B cell (primary cell): ENCODE measurements around the gene IL13RA1. TPM values are rescaled to one million over a fixed set of nuclear protein-coding genes. Genes with fewer than 3 reads are reported as not detected.

Experiments
- ATAC-seq: fragments of 200-7000 bp; cut with Tn5 transposase; one replicate; pipeline ENCODE4 v1.10.0; 2021; ENCODE audit warnings: low read depth, mild to moderate bottlenecking, moderate number of reproducible peaks, moderate library complexity
- CTCF ChIA-PET: fragments of 350-600 bp; sonication (Branson Sonifier 250); formaldehyde crosslinking; loops from one replicate; lab custom pipeline; 2021; ENCODE audit warnings: antibody characterized with exemption, inconsistent platforms; lab: Charles Lee
- POLR2A ChIA-PET: fragments of 350-600 bp; sonication (Branson Sonifier 250); formaldehyde crosslinking; loops from one replicate; lab custom pipeline; 2021; ENCODE audit warnings: antibody characterized with exemption; lab: Charles Lee
- DNase-seq: peaks from one replicate; pipeline ENCODE4 v3.0.0; 2013
- H2AFZ ChIP-seq: 2 replicates; pipeline ENCODE4 v1.6.1; 2012; ENCODE audit warnings: mild to moderate bottlenecking, low read depth, low read length; ENCODE audit not compliant: insufficient read depth, poor library complexity, severe bottlenecking
- H3K27ac ChIP-seq, 2 donors: 1 replicate in 1 of 2; 2 replicates in 1 of 2; pipeline ENCODE4 v1.5.1; 2012 to 2013; ENCODE audit warnings: low read length in 2 of 2, mild to moderate bottlenecking in 2 of 2, moderate library complexity in 1 of 2
- H3K27me3 ChIP-seq, 4 experiments: fragments of 200-600 bp in 1 of 4; sonication (generic) in 1 of 4; replicated peaks in 1 of 4; 1 replicate in 2 of 4; 2 replicates in 2 of 4; pipeline versions ENCODE4 v1.6.1 to v1.7.0; 2013 to 2016; ENCODE audit warnings: low read length in 3 of 4, mild to moderate bottlenecking in 2 of 4, mixed read lengths in 1 of 4, moderate library complexity in 1 of 4; ENCODE audit not compliant: insufficient read depth in 4 of 4, control insufficient read depth in 3 of 4; ENCODE audit errors: control extremely low read depth in 1 of 4
- H3K36me3 ChIP-seq, 2 experiments: replicated peaks in 1 of 2; 1 replicate in 1 of 2; 2 replicates in 1 of 2; pipeline versions ENCODE4 v1.6.1 to v1.7.1; 2013; ENCODE audit warnings: low read length in 1 of 2; ENCODE audit not compliant: insufficient read depth in 2 of 2, control insufficient read depth in 1 of 2; ENCODE audit errors: control extremely low read depth in 1 of 2, extremely low read depth in 1 of 2
- H3K4me1 ChIP-seq, 2 donors: fragments of 200-600 bp in 1 of 2; sonication (generic) in 1 of 2; 1 replicate in 1 of 2; 2 replicates in 1 of 2; pipeline versions ENCODE4 v1.5.1 to v1.6.1; 2013 to 2017; ENCODE audit warnings: low read length in 2 of 2; ENCODE audit not compliant: control insufficient read depth in 2 of 2, insufficient read depth in 2 of 2
- H3K4me2 ChIP-seq: replicated peaks from 2 replicates; pipeline ENCODE3; 2012; ENCODE audit warnings: mild to moderate bottlenecking, low read depth, low read length; ENCODE audit not compliant: poor library complexity, severe bottlenecking
- H3K4me3 ChIP-seq, 5 experiments: fragments of 200-600 bp in 1 of 5; sonication (generic) in 1 of 5; 1 replicate in 3 of 5; 2 replicates in 2 of 5; pipeline versions ENCODE4 v1.5.1 to v1.7.0; 2011 to 2016; ENCODE audit warnings: low read length in 4 of 5, mild to moderate bottlenecking in 4 of 5, low read depth in 2 of 5, control low read depth in 1 of 5, moderate library complexity in 1 of 5; ENCODE audit not compliant: insufficient read depth in 1 of 5; ENCODE audit errors: control extremely low read depth in 1 of 5, extremely low read depth in 1 of 5
- H3K79me2 ChIP-seq: fragments of 200-600 bp; sonication (generic); one replicate; pipeline ENCODE4 v1.6.0; 2016; ENCODE audit warnings: low read length; ENCODE audit not compliant: control insufficient read depth, insufficient read depth
- H3K9ac ChIP-seq: fragments of 200-600 bp; sonication (generic); 2 replicates; pipeline ENCODE4 v1.6.1; 2017; ENCODE audit warnings: mild to moderate bottlenecking, low read length, moderate library complexity
- H3K9me3 ChIP-seq, 3 donors: one replicate each; pipeline versions ENCODE4 v1.6.1 to v1.7.1; 2013; ENCODE audit warnings: low read length in 2 of 3; ENCODE audit not compliant: control insufficient read depth in 2 of 3, insufficient read depth in 1 of 3; ENCODE audit errors: control extremely low read depth in 1 of 3
- H4K20me1 ChIP-seq: 2 replicates; pipeline ENCODE4 v1.6.0; 2012; ENCODE audit warnings: mild to moderate bottlenecking, low read length; ENCODE audit not compliant: insufficient read depth, control insufficient read depth, poor library complexity, severe bottlenecking
- H3K27ac Mint-ChIP-seq: one replicate; pipeline ENCODE4 v1.8.0; 2021; ENCODE audit warnings: mixed read lengths
- H3K27me3 Mint-ChIP-seq: one replicate; pipeline ENCODE4 v1.8.0; 2021; ENCODE audit warnings: mixed read lengths
- H3K4me1 Mint-ChIP-seq: one replicate; pipeline ENCODE4 v1.8.0; 2021; ENCODE audit warnings: mixed read lengths
- H3K4me3 Mint-ChIP-seq: one replicate; pipeline ENCODE4 v1.8.0; 2021; ENCODE audit warnings: mixed read lengths
- H3K9me3 Mint-ChIP-seq: one replicate; pipeline ENCODE4 v1.8.0; 2022; ENCODE audit warnings: mixed read lengths; ENCODE audit not compliant: insufficient read depth
- CTCF ChIP-seq: fragments of 200-600 bp; IDR thresholded peaks from one replicate; pipeline ENCODE4 v1.8.0; 2022; ENCODE audit warnings: antibody characterized with exemption, mild to moderate bottlenecking
- EZH2 ChIP-seq: IDR thresholded peaks from 2 replicates; pipeline ENCODE4 v1.6.1; 2012; ENCODE audit warnings: borderline replicate concordance, low read depth, mild to moderate bottlenecking, moderate library complexity, low read length; ENCODE audit not compliant: insufficient read depth, poor library complexity, severe bottlenecking
- WGBS: methylation state at CpG from one replicate; pipeline ENCODE4 v1.1.5; 2013; ENCODE audit warnings: missing lambda C conversion rate; ENCODE audit not compliant: insufficient coverage; 5-methylcytosine and 5-hydroxymethylcytosine counted together
- intact Hi-C: fragments of 100-400 bp; cut with micrococcal nuclease; formaldehyde crosslinking; loops from one replicate; pipeline ENCODE4 v1.10.0; 2022
- polyA plus RNA-seq: library from polyadenylated mRNA; depleted of rRNA; stranded (reverse); fragments of >200 nt; gene quantifications from 2 replicates; pipeline ENCODE4 v1.2.3, GENCODE V29; 2012
- total RNA-seq, 2 donors: library from RNA; stranded (reverse); fragments of 120-200 nt in 1 of 2; gene quantifications; 1 replicate in 1 of 2; 2 replicates in 1 of 2; pipeline versions ENCODE4 v1.2.3 to v1.2.4, GENCODE V29; 2013 to 2022

The IL13RA1 gene
- total and polyA plus RNA-seq, 2 donors (not counting 1 experiment from before 2014, with no cell fraction given), result 9.2 to 36.1 TPM

GRCh38 chrX:118764122-118764521 lies 36.7 kb downstream of the IL13RA1 start:
- intact Hi-C loops, result no loop called here
- 83% methylated on average over 2 of the region's 4 CpGs for WGBS

More at GRCh38 chrX:118764122-118764521, 36.7 kb downstream of the IL13RA1 start:
- no peaks in the 10 kb centered on the region for H3K9me3 ChIP-seq
- no peaks in the 10 kb centered on the region for H3K4me1 Mint-ChIP-seq
- no peak overlapping the region for H3K27ac Mint-ChIP-seq
- CTCF ChIA-PET, result interaction anchor here (1.2 kb wide), 1 partner anchor 43 kb away, joined by 3 read pairs; no protein-coding TSS in a partner anchor
- no peaks in the 10 kb centered on the region for H3K27me3 Mint-ChIP-seq
- no peak overlapping the region for H3K4me3 Mint-ChIP-seq
- no peaks in the 10 kb centered on the region for H3K9me3 Mint-ChIP-seq
- H3K4me2 ChIP-seq, result no peak overlapping the region
- H3K9ac ChIP-seq, result no peak overlapping the region
- H3K79me2 ChIP-seq, result no peaks in the 10 kb centered on the region
- H3K4me3 ChIP-seq, result no peak overlapping the region
- no peaks in the 10 kb centered on the region for H3K36me3 ChIP-seq
- DNase-seq, result no peak
- no peaks in the 10 kb centered on the region for H4K20me1 ChIP-seq
- H3K27me3 ChIP-seq, result no peaks in the 10 kb centered on the region
- H3K4me1 ChIP-seq, result no peaks in the 10 kb centered on the region
- no peak overlapping the region for H3K27ac ChIP-seq
- TF ChIP-seq EZH2 (no peak), CTCF (no peak)
- POLR2A ChIA-PET, result no interaction called here
- H2AFZ ChIP-seq, result no peak overlapping the region
- ATAC-seq, result no peak
